HG02763 (cell line): ENCODE data around the gene AKAP13.

Experiments used
- ATAC-seq: cut with Tn5 transposase; IDR thresholded peaks from one replicate; pipeline ENCODE4 v1.9.1; 2021; ENCODE audit warnings: mild to moderate bottlenecking, moderate library complexity; ENCODE audit not compliant: unreplicated experiment

The AKAP13 gene

GRCh38 chr15:85745023-85745422 is 364.6 kb downstream of the AKAP13 start:
- no peak for ATAC-seq

GRCh38 chr15:85745525-85746150 is 365.2 kb downstream of the AKAP13 start:
- no peak for ATAC-seq

GRCh38 chr15:85746641-85747040 is 366.2 kb downstream of the AKAP13 start:
- ATAC-seq: no peak

- ATAC-seq: no peak
Measured at GRCh38 chr15:85748176-85748575, 367.8 kb downstream of the AKAP13 start.

GRCh38 chr15:85748729-85749128 is 368.3 kb downstream of the AKAP13 start:
- ATAC-seq: no peak

GRCh38 chr15:85749261-85750151 is 369.1 kb downstream of the AKAP13 start:
- no peak for ATAC-seq

- ATAC-seq: no peak
Measured at GRCh38 chr15:85750319-85751290, 370.2 kb downstream of the AKAP13 start.

GRCh38 chr15:85751291-85752123 is 371.1 kb downstream of the AKAP13 start:
- no peak for ATAC-seq

- ATAC-seq: no peak
Measured at GRCh38 chr15:85752124-85752475, 371.7 kb downstream of the AKAP13 start.

GRCh38 chr15:85752491-85752961 is 372.1 kb downstream of the AKAP13 start:
- ATAC-seq: no peak

- ATAC-seq: no peak
Measured at GRCh38 chr15:85753261-85753660, 372.9 kb downstream of the AKAP13 start.

- ATAC-seq: no peak
Measured at GRCh38 chr15:85753791-85754452, 373.5 kb downstream of the AKAP13 start.

GRCh38 chr15:85754989-85755388 is 374.6 kb downstream of the AKAP13 start:
- no peak for ATAC-seq

- no peak for ATAC-seq
Measured at GRCh38 chr15:85755471-85755870, 375.1 kb downstream of the AKAP13 start.

- ATAC-seq: no peak
Measured at GRCh38 chr15:85755942-85756341, 375.5 kb downstream of the AKAP13 start.

GRCh38 chr15:85756411-85757072 is 376.1 kb downstream of the AKAP13 start:
- ATAC-seq: no peak

GRCh38 chr15:85757073-85757938 is 376.9 kb downstream of the AKAP13 start:
- ATAC-seq: no peak
